SK-MEL-5 (cell line): Measurements from ENCODE around the gene XRCC5. TPM values are rescaled to one million over a fixed set of nuclear protein-coding genes. Genes with fewer than 3 reads are reported as not detected.

Experiments
- DNase-seq: peaks from one replicate; pipeline ENCODE4 v3.0.0-alpha.2; 2016; ENCODE audit warnings: low read depth, low spot score
- in situ Hi-C: cut with HindIII; loops from 2 replicates; pipeline ENCODE4 v1.10.0; 2016; ENCODE audit warnings: low sequenced_read_pairs, high pct_unique_total_duplicates, low pct_unique_long_range_greater_than_20kb
- total RNA-seq: library from RNA; depleted of rRNA; stranded (reverse); fragments of >200 nt; shearing (Covaris generic); gene quantifications from 2 replicates; pipeline ENCODE4 v1.2.3, GENCODE V29; 2014

The XRCC5 gene
- total RNA-seq, 1 experiment from 2014 or later = 381 TPM

- in situ Hi-C loops = no loop called here
Measured at GRCh38 chr2:216082117-216082711, 26.9 kb upstream of the XRCC5 start.

GRCh38 chr2:216082805-216083204 lies 26.3 kb upstream of the XRCC5 start:
- in situ Hi-C loops = no loop called here

More at GRCh38 chr2:216082117-216082711, 26.9 kb upstream of the XRCC5 start:
- no peak for DNase-seq

GRCh38 chr2:216083464-216084281 lies 25.5 kb upstream of the XRCC5 start:
- peak; percentile 16 for DNase-seq
- in situ Hi-C loops = no loop called here

More at GRCh38 chr2:216082805-216083204, 26.3 kb upstream of the XRCC5 start:
- no peak for DNase-seq

GRCh38 chr2:216084547-216084946 lies 24.6 kb upstream of the XRCC5 start:
- no peak for DNase-seq
- in situ Hi-C loops = no loop called here

GRCh38 chr2:216086207-216086893 lies 22.8 kb upstream of the XRCC5 start:
- DNase-seq = no peak
- in situ Hi-C loops = no loop called here

GRCh38 chr2:216090369-216090786 lies 18.8 kb upstream of the XRCC5 start:
- DNase-seq = no peak
- in situ Hi-C loops = no loop called here

- DNase-seq = no peak
- in situ Hi-C loops = no loop called here
Measured at GRCh38 chr2:216092646-216093045, 16.5 kb upstream of the XRCC5 start.

GRCh38 chr2:216094701-216095100 lies 14.4 kb upstream of the XRCC5 start:
- in situ Hi-C loops = no loop called here
- DNase-seq = no peak

- no peak for DNase-seq
- in situ Hi-C loops = no loop called here
Measured at GRCh38 chr2:216098421-216099334, 10.5 kb upstream of the XRCC5 start.

- in situ Hi-C loops = no loop called here
- no peak for DNase-seq
Measured at GRCh38 chr2:216101109-216101508, 8.0 kb upstream of the XRCC5 start.

- in situ Hi-C loops = no loop called here
- DNase-seq = no peak
Measured at GRCh38 chr2:216103213-216103612, 5.9 kb upstream of the XRCC5 start.

GRCh38 chr2:216104691-216105090 lies 4.5 kb upstream of the XRCC5 start:
- in situ Hi-C loops = no loop called here
- no peak for DNase-seq

- in situ Hi-C loops = no loop called here
- DNase-seq = no peak
Measured at GRCh38 chr2:216107320-216107719, 1.8 kb upstream of the XRCC5 start.

GRCh38 chr2:216107760-216108159 lies 1.4 kb upstream of the XRCC5 start:
- DNase-seq = peak; percentile 49

GRCh38 chr2:216108310-216108966 lies 710 bp upstream of the XRCC5 start:
- in situ Hi-C loops = no loop called here
- peak; percentile 60 for DNase-seq

More at GRCh38 chr2:216107760-216108159, 1.4 kb upstream of the XRCC5 start:
- in situ Hi-C loops = no loop called here

- DNase-seq = peak; percentile 60
- in situ Hi-C loops = no loop called here
Measured at GRCh38 chr2:216109962-216110614, 940 bp downstream of the XRCC5 start.

- no peak for DNase-seq
- in situ Hi-C loops = no loop called here
Measured at GRCh38 chr2:216110620-216111019, 1.5 kb downstream of the XRCC5 start.
